Measurements from ENCODE around the gene CORO2A.

GRCh38 chr9:98227883-98228282 lies 35.4 kb upstream of the CORO2A start:
- TF ChIP-seq CTCF (IDR thresholded peaks at IDR 0.05; ENCODE audit: extremely low read depth in 1 of 2, insufficient read depth in 1 of 2, low read depth in 1 of 2, low read length in 2 of 2) (no peak), POLR2A (IDR thresholded peaks at IDR 0.05; ENCODE audit: low read depth, low read length) (no peak), POLR2AphosphoS5 (IDR thresholded peaks at IDR 0.05; ENCODE audit: insufficient read depth, low read depth, low read length) (no peak), EZH2 (IDR thresholded peaks at IDR 0.05; ENCODE audit: borderline replicate concordance, low read depth, low read length, severe bottlenecking) (no peak)
